Hematopoietic multipotent progenitor cell treated with erythropoietin and hydrocortisone succinate and interleukin-3 and kit ligand, for 15 days (in vitro differentiated cells): ENCODE measurements around the gene ATP6V0E1.
A peak's percentile ranks its signal among the peaks of the same experiment; 100 is the strongest.
"Not testable (repeated sequence)": the region's sequence is repeated elsewhere in the genome, so short reads cannot be mapped to it uniquely, and the experiment has no call there.

ENCODE experiments used
- DNase-seq: peaks from one replicate; pipeline ENCODE4 v3.0.0-alpha.2; 2015; ENCODE audit warnings: low spot score

ATP6V0E1 gene

DNA sequence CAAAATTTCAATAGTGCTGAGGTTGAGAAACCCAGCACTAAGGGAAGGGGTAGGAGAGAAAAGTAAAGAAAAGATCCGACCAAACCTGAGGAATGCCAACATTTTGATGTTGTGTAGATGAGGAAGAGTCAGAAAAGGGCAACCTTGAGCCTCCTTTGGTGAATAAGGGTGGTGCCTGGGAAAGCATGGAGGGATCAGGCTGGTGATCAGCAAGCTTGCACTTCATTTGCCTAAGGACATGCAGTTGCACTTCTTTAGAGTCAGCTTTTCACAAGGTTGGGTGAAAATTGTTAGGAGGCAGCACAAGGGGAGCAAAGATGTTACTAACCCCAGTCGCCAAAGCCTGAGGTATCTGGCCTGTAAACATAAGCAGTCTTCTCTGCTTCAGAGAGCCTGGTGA lies 20.4 kb downstream of the ATP6V0E1 start:
- no peak for DNase-seq

DNA sequence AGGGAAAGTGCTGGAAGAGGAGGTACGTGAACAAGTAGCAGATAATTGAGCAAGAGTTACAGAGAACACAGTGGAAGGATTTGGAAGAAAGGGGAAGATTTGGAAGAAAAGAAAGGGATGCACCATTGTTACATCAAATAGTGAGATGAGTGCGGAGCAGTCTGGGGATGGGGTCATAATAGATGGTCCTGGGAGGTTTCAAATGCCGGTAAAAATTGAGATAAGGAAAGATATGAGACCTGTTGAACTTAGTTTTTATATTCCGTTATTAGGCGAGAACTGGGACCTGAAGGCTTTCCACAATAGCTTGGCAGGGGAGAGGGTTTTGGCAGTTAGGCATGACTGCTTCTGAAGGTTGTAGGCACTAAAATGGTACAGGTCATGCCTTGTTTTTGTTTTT lies 20.9 kb downstream of the ATP6V0E1 start:
- no peak for DNase-seq

DNA sequence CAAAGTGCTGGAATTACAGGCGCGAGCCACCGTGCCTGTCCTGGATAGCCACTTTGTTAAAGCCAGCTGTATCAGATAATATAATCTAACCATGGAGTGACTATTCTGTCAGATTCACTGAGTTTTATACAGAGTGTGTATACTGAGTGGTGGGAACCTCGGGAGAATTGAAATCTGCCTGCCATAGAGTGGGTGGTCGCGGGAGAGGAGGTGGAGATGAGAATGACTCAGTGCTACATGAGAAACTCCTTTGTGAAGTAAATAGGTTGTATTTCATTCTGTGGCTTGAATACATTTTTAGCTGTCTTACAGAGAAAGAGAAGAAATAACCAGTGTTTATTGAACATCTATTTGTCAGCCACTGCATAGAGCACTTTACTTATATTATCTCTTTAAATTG lies 26.4 kb downstream of the ATP6V0E1 start:
- no peak for DNase-seq

DNA sequence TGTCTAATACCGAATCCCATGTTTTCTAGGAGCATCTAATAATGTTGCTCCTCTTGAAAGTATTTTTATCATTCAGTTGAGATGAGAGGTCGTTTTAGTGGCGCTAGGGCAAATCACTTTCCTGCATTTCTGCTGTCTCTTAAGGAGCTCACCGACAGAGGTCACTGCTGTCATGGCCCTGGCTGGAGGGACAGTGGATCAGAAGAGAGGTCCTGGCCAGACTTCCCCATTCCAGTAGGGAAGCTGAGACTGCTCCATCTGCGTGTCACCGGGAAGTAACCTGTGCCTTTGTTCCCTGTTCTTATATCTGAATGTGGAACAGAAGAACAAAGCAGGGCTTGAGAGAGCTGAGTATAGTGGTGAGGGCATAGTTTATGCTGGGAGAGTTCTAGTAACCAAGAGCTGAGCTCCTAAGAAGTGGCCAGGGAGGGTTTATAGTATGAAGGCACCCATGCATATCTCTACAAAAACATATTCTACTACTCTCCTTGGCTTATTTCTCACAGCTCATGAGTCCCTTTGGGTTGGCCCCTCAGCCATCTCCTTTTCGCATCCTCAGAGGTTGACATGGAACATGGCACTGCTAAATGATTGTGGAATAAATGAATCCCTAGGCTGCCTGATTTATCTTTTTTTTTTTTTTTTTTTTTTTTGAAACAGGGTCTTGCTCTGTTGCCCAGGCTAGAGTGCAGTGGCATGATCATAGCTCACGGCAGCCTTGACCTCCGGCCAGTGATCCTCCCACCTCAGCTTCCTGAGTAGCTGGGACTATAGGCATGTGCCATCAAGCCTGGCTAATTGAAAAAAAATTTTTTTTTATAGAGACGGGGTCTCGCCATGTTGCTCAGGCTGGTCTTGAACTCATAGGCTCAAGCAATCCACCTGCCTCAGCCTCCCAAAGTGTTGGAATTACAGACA lies 27.2 kb downstream of the ATP6V0E1 start:
- peak; percentile 25 for DNase-seq

DNA sequence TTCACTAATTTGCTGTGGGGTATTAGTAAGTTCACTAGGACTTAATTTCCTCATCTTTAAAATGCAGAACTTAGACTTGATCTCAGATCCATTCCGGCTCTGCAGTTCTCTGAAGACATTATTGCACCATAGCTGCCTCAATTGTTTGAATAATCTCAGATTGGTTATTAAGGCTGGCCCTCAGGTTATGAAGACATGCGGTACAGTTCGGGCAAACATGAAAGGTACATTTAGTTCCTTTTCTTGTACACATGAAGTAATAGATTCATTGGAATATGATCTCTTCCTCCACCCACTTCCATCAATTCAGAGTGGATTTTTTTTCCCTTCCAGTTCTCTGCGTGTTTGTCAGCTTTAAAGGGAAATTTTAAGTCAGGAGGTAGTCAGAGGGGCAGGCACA lies 28.0 kb downstream of the ATP6V0E1 start:
- no peak for DNase-seq

DNA sequence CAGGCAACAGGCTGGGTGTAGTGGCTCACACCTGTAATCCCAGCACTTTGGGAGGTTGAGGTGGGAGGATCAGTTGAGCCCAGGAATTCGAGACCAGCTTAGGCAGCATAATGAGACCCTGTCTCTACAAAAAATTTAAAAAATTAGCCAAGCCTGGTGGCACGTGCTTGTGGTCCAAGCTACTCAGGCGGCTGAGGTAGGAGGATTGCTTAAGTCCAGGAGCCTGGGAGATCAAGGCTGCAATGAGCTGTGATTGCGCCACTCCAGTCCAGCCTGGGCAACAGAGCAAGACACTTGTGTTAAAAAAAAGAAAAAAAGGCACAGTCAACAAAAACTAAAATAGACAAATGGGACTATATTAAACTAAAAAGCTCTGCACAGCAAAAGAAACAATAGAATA lies 29.3 kb downstream of the ATP6V0E1 start:
- DNase-seq = no peak

DNA sequence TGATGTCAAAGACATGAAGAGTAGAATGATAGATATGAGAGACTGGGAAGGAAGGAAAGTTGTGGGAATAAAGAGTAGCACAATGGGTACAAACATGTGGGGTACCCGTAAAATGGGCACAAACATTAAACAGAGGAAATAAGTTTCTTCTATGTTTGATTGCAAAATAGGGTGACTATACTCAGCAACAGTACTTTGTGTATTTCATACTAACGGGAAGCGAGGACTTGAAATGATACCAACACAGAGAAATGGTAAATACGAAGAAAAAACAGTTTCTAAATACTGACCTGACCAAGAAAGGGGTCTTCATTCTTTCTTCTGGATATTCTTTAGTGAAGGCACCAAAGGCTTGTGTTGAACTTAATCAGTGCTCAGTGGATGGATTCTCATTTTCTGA lies 31.1 kb downstream of the ATP6V0E1 start:
- no peak for DNase-seq

DNA sequence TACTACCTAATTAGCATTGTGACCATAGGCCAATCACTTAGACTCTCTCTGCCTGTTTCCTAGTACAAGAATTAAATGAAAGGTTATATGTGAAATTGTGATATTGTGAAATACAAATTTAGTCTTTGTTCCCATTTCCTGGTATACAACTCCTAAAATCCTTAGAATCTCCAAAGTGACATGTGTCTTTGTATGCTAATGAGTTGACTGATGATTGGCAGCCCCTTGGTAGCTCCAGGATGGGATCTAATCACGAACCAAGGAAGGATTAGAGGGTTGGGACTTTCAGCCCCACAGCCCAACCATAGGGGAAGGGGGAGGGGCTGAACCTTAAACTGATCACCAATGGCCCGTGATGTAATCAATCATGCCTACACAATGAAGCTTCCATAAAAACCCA lies 31.6 kb downstream of the ATP6V0E1 start:
- no peak for DNase-seq

DNA sequence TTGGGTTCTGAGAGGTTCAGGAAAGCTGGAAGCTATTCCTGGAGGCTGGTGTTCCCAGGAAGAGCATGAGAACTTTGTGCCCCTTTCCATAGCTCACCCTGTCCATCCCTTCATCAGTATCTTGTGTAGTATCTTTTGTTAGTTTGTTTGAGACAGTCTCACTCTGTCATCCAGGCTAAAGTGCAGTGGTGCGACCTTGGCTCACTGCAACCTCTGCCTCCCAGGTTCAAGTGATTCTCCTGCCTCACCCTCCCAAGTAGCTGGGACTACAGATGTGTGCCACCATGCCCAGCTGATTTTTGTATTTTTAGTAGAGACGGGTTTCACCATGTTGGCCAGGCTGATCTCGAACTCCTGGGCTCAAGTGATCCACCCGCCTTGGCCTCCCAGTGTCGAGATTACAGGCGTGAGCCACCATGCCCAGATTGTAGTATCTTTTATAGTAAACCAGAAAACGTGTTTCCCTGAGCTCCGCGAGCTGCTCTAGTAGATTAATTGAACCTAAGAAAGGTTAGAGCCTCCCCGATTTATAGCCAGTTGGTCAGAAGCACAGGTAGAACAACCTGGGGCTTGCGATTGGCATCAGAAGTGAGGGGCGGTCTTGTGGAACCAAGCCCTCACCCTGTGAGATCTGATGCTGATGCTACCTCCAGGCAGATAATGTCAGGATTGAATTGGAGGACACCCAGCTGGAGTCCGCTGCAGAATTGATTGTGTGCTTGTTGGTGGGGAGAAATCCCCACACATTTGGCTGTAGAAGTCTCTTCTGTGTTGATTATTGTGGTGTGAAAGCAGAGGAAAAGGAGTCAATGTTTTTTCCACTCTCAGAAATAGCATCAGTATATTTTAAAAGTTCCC lies 32.3 kb downstream of the ATP6V0E1 start:
- DNase-seq = no peak

DNA sequence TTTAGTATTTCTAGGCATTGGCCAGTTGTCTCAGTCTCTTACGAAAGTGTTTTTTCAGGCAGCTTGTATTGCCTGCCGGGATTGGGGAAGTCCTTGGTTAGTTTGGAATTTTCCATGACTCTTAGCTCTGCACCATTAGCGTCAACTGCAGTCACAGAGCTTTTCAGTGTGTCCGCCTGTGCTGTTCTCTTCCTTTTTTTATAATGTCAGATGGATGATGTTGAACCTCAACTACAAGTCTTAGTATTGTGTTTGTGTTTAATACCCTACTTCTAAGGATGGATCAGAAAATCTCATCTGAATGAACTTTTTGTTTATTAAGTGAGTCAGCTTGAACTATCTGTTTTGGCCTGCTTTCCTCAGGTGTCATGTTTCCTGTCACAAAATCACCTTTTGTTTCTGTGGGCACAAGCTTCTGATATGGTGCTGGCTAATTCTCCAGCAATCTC lies 33.1 kb downstream of the ATP6V0E1 start:
- no peak for DNase-seq

DNA sequence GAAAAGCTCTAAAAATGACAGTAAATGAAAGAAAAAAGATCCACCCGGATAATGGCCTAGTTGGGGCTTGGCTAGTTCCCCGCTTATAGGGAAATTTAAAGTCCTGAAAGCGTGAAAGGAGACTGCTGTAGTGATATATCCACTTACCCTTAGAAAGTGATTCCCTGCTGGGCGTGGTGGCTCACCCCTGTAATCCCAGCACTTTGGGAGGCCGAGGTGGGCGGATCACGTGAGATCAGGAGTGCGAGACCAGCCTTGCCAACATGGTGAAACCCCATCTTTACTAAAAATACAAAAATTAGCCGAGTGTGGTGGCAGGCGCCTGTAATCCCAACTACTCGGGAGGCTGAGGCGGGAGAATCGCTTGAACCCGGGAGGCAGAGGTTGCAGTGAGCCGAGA lies 33.5 kb downstream of the ATP6V0E1 start:
- DNase-seq = not testable (repeated sequence)

DNA sequence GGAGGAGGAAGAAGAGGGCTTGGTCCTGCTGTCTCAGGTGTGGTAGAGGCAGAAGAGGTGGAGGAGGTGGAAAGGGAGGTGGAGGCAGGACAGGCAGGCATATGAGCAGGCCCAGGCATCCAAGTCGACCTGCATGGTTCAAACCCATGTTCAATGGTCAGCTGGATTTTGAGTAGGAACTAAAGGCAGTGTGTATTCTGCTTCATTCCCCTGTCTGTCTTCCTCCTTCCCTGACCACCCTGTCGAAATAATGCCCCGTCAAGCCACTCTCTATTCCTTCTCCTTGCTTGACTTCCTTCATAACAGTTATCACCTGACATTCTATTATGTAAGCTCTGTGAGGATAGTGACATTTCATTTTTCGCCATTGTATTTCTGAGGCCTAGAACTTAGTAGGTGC lies 34.8 kb downstream of the ATP6V0E1 start:
- no peak for DNase-seq

DNA sequence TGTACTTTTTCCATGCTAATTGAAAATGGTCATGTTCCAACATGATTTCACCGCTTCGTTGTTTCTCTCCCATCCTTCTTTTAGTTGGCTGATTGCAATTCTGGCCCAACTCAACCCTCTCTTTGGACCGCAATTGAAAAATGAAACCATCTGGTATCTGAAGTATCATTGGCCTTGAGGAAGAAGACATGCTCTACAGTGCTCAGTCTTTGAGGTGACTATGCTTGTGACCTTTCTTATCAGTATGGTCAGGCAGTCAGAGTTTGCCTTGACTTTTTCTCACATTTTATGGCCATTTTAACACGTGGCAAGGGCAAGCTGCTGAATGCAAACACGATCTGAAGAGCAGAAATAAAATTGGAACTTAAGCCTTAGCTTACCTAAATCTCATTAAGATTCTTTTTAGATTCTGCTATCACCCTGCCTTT lies 36.6 kb downstream of the ATP6V0E1 start:
- DNase-seq = no peak

DNA sequence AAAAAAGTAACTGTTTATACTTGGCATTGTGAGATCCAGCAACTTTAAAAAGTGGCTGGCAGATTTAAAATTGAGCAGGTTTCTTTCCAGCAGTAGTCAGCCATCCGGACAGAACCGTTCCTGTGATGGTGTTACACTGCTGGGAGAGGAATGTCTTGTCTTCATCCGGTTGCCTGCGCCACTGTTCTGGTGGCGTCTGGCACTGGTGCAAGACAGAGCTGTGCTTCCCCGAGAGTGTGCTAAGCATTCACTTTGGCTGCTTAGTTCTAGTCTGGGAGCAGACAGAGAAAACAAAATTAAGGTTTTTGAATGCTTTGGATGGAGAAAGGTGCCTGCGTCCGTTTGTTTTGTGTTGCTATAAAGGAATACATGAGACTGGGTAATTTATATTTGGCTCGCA lies 37.1 kb downstream of the ATP6V0E1 start:
- no peak for DNase-seq

DNA sequence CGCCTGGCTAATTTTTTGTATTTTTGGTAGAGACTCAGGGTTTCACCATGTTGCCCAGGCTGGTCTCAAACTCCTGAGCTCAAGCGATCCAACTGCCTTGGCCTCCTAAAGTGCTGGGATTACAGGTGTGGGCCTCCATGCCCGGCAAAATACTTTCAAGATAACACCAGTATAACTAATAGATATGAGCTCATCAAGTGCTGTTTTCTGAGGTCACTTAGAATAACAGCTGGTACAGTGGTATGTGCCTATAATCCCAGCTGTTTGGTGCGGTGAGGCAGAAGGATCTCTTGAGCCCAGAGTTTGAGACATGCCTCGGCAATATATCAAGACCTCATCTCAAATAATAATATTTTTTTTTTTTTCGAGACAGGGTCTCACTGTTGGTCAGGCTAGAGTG lies 42.1 kb downstream of the ATP6V0E1 start:
- DNase-seq = no peak

DNA sequence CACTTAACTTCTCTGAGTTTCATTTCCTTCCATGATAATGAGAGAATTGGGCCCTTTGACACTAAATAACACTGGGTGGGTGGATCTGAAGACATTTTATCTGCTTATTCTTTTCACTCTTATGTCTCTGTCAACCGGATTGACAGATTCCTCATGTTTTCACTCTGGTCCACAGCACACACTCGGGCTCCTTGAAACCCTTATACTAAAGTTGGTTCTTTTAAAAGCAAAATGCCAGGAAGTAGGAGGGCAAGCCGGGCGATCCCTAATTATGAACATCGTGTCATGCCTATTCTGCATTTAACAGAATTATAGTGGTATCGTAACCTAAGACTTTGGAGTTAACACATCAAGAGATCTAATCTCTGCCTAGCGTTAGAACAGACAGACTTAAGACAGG lies 44.3 kb downstream of the ATP6V0E1 start:
- no peak for DNase-seq

DNA sequence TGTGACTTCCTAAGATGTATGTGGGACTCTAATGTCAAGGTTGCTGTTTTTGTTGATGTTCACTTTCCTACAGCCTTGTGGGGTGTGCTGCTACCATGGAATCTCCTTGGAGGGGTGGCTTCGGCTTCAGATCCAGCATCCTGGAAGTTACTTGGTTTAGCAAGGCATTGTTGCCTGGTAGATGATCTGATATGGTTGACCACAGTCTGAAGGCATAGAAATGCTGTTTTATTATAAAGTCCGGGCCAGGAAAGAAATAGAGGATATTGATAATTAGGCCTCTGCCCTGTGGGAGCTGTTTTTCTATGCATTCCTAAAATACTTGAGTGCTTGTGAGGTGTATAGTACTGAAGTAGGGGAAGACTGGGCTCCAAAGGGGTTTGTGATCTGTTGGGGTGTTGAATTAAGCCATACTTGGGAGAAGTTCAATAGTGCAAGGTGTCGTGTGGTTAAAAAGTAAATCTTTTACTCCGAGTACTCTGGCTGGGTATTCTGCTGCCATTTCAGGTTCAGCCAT lies 45.3 kb downstream of the ATP6V0E1 start:
- DNase-seq = no peak

DNA sequence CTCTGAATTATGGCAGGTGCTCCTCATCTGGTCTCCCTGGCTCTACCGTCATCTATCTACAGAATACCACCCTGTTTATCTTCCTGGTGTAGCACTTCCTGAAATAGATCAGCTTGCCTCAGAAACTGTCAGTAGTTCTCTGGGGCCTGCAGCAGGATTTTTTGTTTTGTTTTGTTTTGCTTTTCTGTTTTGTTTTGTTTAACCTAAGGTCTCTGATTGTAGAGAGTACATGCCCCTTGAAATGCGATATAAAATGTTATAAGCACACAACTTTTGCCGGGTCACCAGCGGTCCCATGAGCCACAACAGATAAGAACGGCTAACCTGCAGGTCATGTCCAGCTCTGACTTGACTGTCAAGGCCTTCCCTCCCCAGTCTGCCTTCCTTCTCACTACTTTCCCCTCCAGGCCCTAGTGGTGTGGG lies 45.9 kb downstream of the ATP6V0E1 start:
- peak; percentile 38 for DNase-seq

DNA sequence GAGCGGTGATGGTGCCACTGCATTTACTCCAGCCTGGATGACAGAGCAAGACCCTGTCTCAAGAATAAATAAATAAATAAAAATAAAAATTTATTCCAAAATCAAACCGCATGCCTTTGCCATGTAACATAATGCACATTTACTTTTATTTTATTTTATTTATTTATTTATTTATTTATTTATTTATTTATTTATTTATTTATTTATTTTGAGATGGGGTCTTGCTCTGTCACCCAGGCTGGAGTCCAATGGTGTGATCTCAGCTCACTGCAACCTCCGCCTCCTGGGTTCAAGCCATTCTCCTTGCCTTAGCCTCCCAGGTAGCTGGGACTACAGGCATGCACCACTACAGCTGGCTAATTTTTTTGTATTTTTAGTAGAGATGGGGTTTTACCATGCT lies 48.5 kb downstream of the ATP6V0E1 start:
- DNase-seq = not testable (repeated sequence)

DNA sequence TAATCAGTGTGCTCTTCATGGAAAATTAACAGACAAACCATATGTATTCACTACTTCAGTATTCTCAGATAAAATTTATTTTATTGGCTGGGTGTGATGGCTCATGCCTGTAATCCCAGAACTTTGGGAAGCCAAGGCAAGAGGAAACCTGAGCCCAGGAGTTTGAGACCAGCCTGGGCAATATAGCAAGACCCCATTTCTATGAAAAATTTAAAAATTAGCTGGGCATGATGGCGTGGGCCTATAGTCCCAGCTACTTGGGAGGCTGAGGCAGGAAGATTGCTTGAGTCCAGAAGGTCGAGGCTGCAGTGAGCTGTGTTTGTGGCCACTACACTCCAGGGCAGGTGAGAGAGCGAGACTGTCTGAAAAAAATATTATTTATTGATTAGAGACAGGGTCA lies 49.2 kb downstream of the ATP6V0E1 start:
- DNase-seq = no peak

DNA sequence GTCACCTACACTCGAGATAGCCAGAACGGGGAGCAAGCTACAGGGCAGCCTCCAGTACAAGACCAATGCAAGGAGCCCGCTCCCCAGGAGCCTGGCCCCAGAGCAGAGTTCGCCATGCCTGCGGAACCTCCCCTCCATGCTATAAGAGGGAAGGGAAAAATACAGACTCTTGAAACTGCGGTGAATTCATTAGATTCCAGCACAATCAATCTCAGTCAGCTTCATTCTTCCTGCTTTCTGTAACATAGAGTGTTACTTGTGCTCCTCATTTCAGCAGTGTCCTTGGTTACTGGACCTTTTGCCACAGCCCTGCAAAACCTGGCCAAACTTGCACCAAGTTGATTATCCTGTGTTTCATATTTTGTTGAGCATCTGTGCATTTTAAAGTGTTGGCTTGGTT lies 50.4 kb downstream of the ATP6V0E1 start:
- DNase-seq = no peak

DNA sequence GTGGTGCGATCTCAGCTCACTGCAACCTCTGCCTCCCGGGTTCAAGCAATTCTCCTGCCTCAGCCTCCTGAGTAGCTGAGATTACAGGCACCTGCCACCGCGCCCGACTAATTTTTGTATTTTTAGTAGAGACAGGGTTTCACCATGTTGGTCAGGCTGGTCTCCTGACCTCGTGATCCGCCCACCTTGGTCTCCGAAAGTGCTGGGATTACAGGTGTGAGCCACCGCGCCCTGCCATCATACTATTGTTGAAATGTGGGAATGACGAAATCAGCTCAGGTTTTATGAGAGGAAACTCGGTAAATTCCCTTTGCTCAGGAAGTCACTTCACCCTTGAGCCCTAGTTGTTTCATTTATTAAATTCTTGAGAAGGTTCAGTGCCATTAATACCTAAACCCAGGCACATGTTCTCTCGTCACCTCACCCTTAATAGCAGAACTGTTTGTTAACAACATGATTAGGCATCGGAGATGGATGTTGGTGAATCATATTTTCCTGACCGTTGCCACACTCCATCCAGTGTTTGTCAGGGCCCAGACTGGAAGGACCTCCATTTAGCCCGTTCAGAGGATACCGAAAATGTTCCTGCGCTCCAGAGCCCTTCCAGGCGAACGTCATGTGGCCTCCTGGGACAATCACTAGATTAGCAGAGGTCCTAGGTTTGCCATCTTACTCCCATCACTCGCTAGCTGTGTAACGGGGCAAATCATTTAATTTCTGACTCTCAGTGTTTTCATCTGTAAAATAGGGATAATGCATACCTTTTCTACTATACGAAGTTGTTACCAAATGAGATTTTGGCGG lies 52.5 kb downstream of the ATP6V0E1 start:
- DNase-seq = no peak
